ENCODE data around the gene CLK1. TPM values are rescaled to one million over a fixed set of nuclear protein-coding genes. Genes with fewer than 3 reads are reported as not detected.

The CLK1 gene
- total RNA-seq, 6 experiments from 2014 or later: 25.8 to 28.3 (median 27.3) TPM

- Mint-ChIP-seq H3K4me1 (ENCODE audit: low read depth) (no peaks in the 10 kb centered on the region), H3K27ac (no peak overlapping the region), H3K36me3 (ENCODE audit: low read depth) (no peaks in the 10 kb centered on the region), H3K4me3 (no peak overlapping the region), H3K27me3 (ENCODE audit: insufficient read depth) (peaks cover 2% of the 10 kb centered on the region), H3K9me3 (no peaks in the 10 kb centered on the region)
- TF ChIP-seq, protein P1, sequence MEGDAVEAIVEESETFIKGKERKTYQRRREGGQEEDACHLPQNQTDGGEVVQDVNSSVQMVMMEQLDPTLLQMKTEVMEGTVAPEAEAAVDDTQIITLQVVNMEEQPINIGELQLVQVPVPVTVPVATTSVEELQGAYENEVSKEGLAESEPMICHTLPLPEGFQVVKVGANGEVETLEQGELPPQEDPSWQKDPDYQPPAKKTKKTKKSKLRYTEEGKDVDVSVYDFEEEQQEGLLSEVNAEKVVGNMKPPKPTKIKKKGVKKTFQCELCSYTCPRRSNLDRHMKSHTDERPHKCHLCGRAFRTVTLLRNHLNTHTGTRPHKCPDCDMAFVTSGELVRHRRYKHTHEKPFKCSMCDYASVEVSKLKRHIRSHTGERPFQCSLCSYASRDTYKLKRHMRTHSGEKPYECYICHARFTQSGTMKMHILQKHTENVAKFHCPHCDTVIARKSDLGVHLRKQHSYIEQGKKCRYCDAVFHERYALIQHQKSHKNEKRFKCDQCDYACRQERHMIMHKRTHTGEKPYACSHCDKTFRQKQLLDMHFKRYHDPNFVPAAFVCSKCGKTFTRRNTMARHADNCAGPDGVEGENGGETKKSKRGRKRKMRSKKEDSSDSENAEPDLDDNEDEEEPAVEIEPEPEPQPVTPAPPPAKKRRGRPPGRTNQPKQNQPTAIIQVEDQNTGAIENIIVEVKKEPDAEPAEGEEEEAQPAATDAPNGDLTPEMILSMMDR (IDR thresholded peaks at IDR 0.05): no peak
- no peak for DNase-seq
These were observed 20.2 kb downstream of the CLK1 start for GRCh38 chr2:200843993-200844948.

DNA sequence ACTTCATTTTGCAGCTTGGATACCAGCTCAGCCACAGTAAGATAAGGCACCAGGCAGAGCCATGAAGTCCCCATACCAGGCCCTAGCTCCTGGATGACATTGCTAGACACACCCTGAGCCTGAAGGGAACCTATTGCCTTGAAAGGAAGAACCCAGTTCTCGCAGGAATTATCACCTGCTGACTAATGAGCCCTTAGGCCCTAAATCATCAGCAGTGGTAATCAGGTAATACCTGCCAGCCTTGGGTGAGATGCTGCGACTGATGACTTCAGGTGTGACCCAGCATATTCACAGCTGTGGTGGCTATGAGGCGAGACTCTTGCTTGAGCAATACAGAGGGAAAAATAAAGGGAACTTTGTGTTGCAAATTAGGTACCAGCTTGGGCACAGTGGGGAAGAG is 24.9 kb downstream of the CLK1 start:
- no peak overlapping the region for H3K27ac Mint-ChIP-seq
- H3K9me3 Mint-ChIP-seq: peaks cover 21% of the 10 kb centered on the region
- H3K36me3 Mint-ChIP-seq (ENCODE audit: low read depth): peaks cover 8% of the 10 kb centered on the region; the same call in 1 of the 2 replicates
- TF ChIP-seq, protein P1 (IDR thresholded peaks at IDR 0.05): no peak
- DNase-seq: no peak
- H3K4me3 Mint-ChIP-seq: no peak overlapping the region
- H3K27me3 Mint-ChIP-seq (ENCODE audit: insufficient read depth): peaks cover 2% of the 10 kb centered on the region; the same call in 1 of the 2 replicates
- H3K4me1 Mint-ChIP-seq (ENCODE audit: low read depth): no peaks in the 10 kb centered on the region

DNA sequence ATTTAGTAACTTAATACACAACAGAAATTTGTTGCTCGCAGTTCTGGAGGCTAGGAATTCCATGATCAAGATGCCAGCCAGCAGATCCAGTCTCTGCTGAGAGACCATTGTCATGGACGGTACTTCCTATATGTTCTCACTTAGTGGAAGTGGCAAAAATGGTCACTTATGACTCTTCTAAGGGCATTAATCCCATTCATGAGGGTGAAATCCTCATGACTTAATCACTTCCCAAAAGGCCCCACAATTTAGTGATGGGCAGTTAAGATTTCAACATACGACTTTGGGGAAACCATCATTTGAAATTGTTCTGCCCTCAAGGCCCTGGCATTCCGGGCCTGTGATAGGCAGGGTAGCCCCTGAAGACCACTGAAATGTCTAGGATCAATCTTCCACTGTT is 29.8 kb downstream of the CLK1 start:
- peaks cover 4% of the 10 kb centered on the region; the same call in 1 of the 2 replicates for H3K27me3 Mint-ChIP-seq (ENCODE audit: insufficient read depth)
- TF ChIP-seq, protein P1 (IDR thresholded peaks at IDR 0.05): no peak
- DNase-seq: no peak
- H3K9me3 Mint-ChIP-seq: peaks cover 21% of the 10 kb centered on the region
- no peak overlapping the region for H3K4me3 Mint-ChIP-seq
- H3K27ac Mint-ChIP-seq: no peak overlapping the region
- H3K4me1 Mint-ChIP-seq (ENCODE audit: low read depth): no peaks in the 10 kb centered on the region
- H3K36me3 Mint-ChIP-seq (ENCODE audit: low read depth): peaks cover 8% of the 10 kb centered on the region; the same call in 1 of the 2 replicates

- H3K36me3 Mint-ChIP-seq (ENCODE audit: low read depth): peaks cover 23% of the 10 kb centered on the region
- no peak overlapping the region for H3K4me3 Mint-ChIP-seq
- H3K27me3 Mint-ChIP-seq (ENCODE audit: insufficient read depth): peaks cover 9% of the 10 kb centered on the region
- H3K4me1 Mint-ChIP-seq (ENCODE audit: low read depth): no peaks in the 10 kb centered on the region
- peak overlapping the region; percentile 34; the same call in 1 of the 2 replicates for H3K27ac Mint-ChIP-seq
- H3K9me3 Mint-ChIP-seq: no peaks in the 10 kb centered on the region
- TF ChIP-seq, protein P1 (IDR thresholded peaks at IDR 0.05): no peak
- DNase-seq: no peak
These were observed 35.2 kb downstream of the CLK1 start for GRCh38 chr2:200829258-200829655.

GRCh38 chr2:200828572-200829257 is 35.7 kb downstream of the CLK1 start:
- TF ChIP-seq, protein P1 (IDR thresholded peaks at IDR 0.05): no peak
- H3K36me3 Mint-ChIP-seq (ENCODE audit: low read depth): peaks cover 23% of the 10 kb centered on the region
- no peaks in the 10 kb centered on the region for H3K4me1 Mint-ChIP-seq (ENCODE audit: low read depth)
- H3K27ac Mint-ChIP-seq: 0 out of 2 replicates have a peak overlapping the region, but pooled peaks have one; percentile 34
- no peaks in the 10 kb centered on the region for H3K9me3 Mint-ChIP-seq
- H3K27me3 Mint-ChIP-seq (ENCODE audit: insufficient read depth): peaks cover 9% of the 10 kb centered on the region
- no peak overlapping the region for H3K4me3 Mint-ChIP-seq
- no peak for DNase-seq
